SJCRH30 (cell line): Measurements from ENCODE around the gene THYN1. TPM values are rescaled to one million over a fixed set of nuclear protein-coding genes. Genes with fewer than 3 reads are reported as not detected.
"Not testable (repeated sequence)": the region's sequence is repeated elsewhere in the genome, so short reads cannot be mapped to it uniquely, and the experiment has no call there.

Source experiments
- DNase-seq, 2 experiments: peaks; one replicate each; pipeline ENCODE4 v3.0.0-alpha.2; 2015 to 2020
- H3K27ac ChIP-seq: fragments of 250-450 bp; sonication (Bioruptor Pico); 2 replicates; pipeline ENCODE4 v1.5.1; 2020; ENCODE audit warnings: mild to moderate bottlenecking, moderate library complexity
- H3K27me3 ChIP-seq: fragments of 250-450 bp; sonication (Bioruptor Pico); 2 replicates; pipeline ENCODE4 v1.5.1; 2020; ENCODE audit warnings: mild to moderate bottlenecking, moderate library complexity
- H3K36me3 ChIP-seq: fragments of 250-450 bp; sonication (Bioruptor Pico); 2 replicates; pipeline ENCODE4 v1.5.1; 2020; ENCODE audit warnings: mild to moderate bottlenecking, moderate library complexity
- H3K4me1 ChIP-seq: fragments of 250-450 bp; sonication (Bioruptor Pico); 2 replicates; pipeline ENCODE4 v1.5.1; 2020; ENCODE audit warnings: mild to moderate bottlenecking, moderate library complexity
- H3K4me3 ChIP-seq: fragments of 250-450 bp; sonication (Bioruptor Pico); 2 replicates; pipeline ENCODE4 v1.5.1; 2020; ENCODE audit warnings: mild to moderate bottlenecking, moderate library complexity
- H3K9me3 ChIP-seq: fragments of 250-450 bp; sonication (Bioruptor Pico); replicated peaks from 2 replicates; pipeline ENCODE4 v1.5.1; 2020; ENCODE audit warnings: mild to moderate bottlenecking, moderate library complexity
- total RNA-seq: library from RNA; depleted of rRNA; stranded (reverse); fragments of >200 nt; shearing (Covaris generic); gene quantifications from 2 replicates; pipeline ENCODE4 v1.2.3, GENCODE V29; 2014

THYN1 gene
- total RNA-seq, 1 experiment from 2014 or later, result 88.0 TPM

DNA sequence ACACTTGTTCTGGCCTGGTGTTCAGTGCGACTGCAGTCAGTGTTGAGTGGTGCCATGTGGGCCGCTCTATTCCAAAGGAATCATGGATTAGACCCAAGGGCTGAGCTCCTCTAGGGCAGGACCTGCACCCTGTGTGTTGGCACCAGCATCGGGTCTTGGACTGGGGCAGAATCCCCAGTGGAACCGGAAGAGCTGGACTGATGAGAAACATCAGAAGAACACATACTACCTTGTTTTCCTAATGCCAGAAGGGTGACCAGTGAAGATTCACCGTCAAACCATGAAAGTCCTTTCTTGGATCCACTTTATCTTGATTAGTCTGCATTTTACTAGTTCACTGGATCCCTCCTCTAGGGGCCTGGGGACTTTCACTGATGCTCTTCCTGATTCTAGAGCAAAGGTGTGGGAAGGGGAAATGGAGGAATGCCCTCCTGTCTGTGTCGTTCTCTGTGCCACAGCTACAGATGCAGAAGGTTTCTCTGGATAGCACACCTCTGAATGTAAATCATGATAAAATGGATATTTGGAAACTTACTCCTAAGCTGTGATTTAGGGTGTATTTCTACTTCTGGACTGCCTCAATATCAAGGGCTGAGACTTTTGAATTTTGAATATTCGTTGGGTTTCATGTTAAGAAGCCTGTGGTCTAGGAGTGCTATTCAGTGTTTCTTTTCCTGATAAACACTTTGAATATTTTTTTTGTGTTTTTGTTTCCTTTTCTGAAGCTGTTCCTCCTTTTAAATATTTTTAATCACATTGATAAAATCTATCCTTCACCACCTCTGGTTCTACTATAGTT is 12.0 kb upstream of the THYN1 start:
- peaks cover 42% of the 10 kb centered on the region for H3K4me1 ChIP-seq
- DNase-seq, result no peak
- H3K36me3 ChIP-seq, result peaks cover 9% of the 10 kb centered on the region
- H3K4me3 ChIP-seq, result no peak overlapping the region
- no peaks in the 10 kb centered on the region for H3K27me3 ChIP-seq
- H3K27ac ChIP-seq, result no peak overlapping the region
- no peaks in the 10 kb centered on the region for H3K9me3 ChIP-seq

DNA sequence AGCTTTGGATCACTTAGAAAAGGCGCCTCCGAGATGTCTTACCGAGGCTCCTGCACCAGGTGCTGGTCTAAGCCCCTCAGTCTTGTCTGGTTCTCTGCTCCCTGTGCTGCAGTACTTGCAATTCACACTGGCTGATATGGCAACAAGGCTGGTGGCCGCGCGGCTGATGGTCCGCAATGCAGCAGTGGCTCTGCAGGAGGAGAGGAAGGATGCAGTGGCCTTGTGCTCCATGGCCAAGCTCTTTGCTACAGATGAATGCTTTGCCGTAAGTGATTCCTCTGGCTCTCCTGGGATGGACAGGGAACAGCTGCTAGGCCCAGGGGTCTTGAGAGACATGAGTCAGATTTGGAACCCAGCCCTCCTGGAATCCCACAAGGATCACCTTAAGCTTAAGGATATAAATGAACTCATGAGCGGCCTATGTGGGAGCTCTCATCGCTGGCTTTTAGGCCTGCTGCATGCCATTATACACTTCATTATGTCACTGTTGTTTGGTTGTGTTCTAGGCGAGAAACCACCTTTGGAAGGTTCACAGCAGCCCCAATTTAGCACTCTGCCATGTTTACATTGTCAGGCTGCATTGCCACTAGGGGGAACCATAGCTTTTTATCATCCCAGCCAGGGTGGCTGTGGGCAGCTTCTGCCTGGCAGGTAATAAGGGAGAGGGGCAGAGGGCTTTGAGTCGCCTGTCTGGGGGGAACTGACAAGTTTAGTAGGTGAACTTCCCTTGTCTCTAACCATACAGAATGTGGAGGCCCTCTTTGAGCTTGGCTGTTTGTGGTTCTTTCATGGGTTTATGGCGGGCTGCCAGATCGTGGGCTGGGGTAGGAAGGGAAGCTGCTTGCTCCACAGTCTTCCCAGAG is 8.7 kb upstream of the THYN1 start:
- DNase-seq, result peak; percentile 96 to 97

DNA sequence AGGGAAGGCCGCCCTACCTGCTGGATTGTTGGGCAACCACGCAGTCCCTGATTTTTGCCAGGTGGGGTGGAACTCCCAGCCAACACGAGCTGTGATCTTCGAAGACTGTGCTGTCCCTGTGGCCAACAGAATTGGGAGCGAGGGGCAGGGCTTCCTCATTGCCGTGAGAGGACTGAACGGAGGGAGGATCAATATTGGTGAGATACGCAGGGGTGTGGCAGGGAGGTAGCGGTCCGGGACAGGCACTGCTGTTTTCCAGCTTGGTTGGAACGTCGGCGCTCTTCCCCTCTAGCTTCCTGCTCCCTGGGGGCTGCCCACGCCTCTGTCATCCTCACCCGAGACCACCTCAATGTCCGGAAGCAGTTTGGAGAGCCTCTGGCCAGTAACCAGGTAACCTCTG is 7.8 kb upstream of the THYN1 start:
- Histone ChIP-seq H3K36me3 (peaks cover 34% of the 10 kb centered on the region), H3K27me3 (no peaks in the 10 kb centered on the region), H3K4me1 (peaks cover 23% of the 10 kb centered on the region), H3K4me3 (no peak overlapping the region), H3K9me3 (no peaks in the 10 kb centered on the region), H3K27ac (no peak overlapping the region)
- no peak for DNase-seq

More for the DNA sequence above, 8.7 kb upstream of the THYN1 start:
- Histone ChIP-seq H3K27me3 (no peaks in the 10 kb centered on the region), H3K4me1 (peaks cover 27% of the 10 kb centered on the region), H3K9me3 (no peaks in the 10 kb centered on the region), H3K36me3 (peaks cover 32% of the 10 kb centered on the region), H3K4me3 (no peak overlapping the region), H3K27ac (peak overlapping the region; percentile 66)

DNA sequence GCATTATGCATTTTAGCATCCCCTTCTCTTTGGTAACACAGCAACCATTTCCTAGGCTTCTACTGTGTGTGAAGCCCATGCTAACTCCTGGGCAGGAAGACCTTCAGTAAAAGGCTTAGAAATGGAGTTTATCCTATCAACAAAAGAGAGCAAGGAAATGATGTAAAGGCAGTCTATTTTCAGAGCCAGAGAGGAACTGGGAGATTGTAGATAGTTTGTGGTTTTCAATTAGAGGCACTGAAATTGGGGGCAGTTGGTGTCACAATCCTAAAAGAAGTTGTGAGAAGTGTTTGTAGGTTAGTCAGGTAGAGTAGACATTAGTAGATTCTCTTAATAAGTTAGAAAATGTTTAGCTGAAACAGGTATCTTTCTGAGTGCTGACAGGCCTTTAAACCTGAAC is 7.4 kb upstream of the THYN1 start:
- Histone ChIP-seq H3K36me3 (peaks cover 34% of the 10 kb centered on the region), H3K4me1 (peaks cover 23% of the 10 kb centered on the region), H3K27me3 (no peaks in the 10 kb centered on the region), H3K27ac (no peak overlapping the region), H3K9me3 (no peaks in the 10 kb centered on the region), H3K4me3 (no peak overlapping the region)
- DNase-seq, result no peak

DNA sequence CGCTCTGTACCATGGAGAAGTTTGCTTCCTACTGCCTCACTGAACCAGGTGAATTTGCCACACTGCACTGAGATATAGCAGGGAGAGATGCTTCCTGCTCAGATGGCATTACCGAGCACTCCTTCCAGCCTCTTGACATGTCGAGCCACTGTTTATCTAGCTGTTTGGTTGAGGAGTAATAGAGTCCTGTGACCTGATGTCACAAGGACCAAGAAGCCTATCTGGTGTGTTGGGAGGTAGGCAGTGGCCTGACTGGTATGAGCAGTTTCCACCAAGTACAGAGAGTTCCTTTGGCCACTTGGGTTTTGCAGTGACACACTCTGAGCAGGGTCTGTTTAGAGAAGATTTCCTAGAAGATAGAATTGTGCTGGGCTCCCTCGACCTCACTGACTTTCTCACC is 5.4 kb upstream of the THYN1 start:
- Histone ChIP-seq H3K27ac (no peak overlapping the region), H3K4me1 (peaks cover 29% of the 10 kb centered on the region), H3K27me3 (no peaks in the 10 kb centered on the region), H3K36me3 (peaks cover 32% of the 10 kb centered on the region), H3K4me3 (no peak overlapping the region), H3K9me3 (no peaks in the 10 kb centered on the region)
- DNase-seq, result no peak

DNA sequence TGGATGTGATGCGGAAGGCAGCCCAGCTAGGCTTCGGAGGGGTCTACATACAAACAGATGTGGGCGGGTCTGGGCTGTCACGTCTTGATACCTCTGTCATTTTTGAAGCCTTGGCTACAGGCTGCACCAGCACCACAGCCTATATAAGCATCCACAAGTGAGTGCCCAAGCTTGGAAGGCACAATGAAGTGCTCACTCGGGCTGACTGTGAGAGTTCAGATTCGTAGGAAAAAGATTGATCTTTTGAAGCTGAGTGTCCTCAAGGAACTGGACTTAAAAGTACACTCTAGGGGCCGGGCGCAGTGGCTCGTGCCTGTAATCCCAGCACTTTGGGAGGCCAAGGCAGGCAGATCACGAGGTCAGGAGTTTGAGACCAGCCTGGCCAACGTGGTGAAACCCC is 3.9 kb upstream of the THYN1 start:
- Histone ChIP-seq H3K27ac (no peak overlapping the region), H3K27me3 (no peaks in the 10 kb centered on the region), H3K9me3 (no peaks in the 10 kb centered on the region), H3K36me3 (peaks cover 27% of the 10 kb centered on the region), H3K4me1 (peaks cover 17% of the 10 kb centered on the region), H3K4me3 (no peak overlapping the region)
- DNase-seq, result no peak

DNA sequence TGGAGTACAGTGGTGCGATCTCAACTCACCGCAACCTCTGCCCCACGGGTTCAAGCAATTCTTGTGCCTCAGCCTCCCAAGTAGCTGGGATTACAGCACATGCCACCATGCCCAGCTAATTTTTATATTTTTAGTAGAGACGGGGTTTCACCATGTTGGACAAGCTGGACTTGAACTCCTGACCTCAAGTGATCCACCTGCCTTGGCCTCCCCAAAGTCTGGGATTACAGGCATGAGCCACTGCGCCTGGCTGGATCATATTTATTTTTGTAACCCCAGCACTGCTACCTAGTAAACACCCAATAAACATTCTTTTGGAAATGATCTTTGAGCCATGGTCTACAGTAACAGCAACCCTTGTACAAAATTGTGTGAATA is 2.0 kb upstream of the THYN1 start:
- not testable (repeated sequence) for H3K4me3 ChIP-seq, H3K27ac ChIP-seq, H3K4me1 ChIP-seq, DNase-seq, H3K9me3 ChIP-seq, H3K27me3 ChIP-seq
- peaks cover 29% of the 10 kb centered on the region for H3K36me3 ChIP-seq

DNA sequence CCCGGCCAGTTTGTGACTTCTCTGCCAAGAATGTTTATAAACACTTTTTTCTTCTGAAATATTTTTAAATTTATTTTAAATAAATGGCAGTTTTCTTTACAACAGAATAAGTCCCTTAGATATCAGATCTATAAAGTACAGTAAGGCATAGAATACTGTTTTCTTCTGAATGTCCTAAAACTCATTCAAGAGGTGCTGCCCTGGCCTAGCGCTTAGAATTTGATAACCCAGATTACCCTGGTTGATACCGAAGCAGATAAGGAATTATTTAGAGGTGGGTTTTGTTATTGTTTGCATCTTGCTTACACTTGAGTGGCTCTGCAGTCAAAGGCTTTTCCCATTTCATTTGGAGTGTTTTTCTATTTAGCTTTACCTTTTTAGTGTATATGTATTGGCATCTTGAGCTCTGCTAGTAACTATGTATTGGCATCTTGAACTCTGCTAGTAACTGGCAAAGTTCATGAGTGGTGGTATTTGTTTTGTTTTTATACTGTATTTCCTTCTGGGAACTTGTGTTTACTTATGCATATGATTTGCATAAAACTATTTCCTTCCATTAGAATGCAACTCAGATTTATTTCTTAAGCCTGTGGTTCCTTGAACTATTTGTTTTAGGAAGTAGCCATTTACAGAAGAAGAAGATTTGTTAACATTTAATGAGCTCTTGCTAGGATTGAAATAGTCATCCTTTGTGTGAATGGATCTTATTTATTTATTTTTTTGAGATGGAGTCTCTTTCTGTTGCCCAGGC is 1.5 kb upstream of the THYN1 start:
- H3K27me3 ChIP-seq, result no peaks in the 10 kb centered on the region
- peaks cover 5% of the 10 kb centered on the region for H3K4me1 ChIP-seq
- peak overlapping the region; percentile 80 for H3K4me3 ChIP-seq
- no peaks in the 10 kb centered on the region for H3K9me3 ChIP-seq
- DNase-seq, result no peak
- peaks cover 25% of the 10 kb centered on the region for H3K36me3 ChIP-seq
- no peak overlapping the region for H3K27ac ChIP-seq

DNA sequence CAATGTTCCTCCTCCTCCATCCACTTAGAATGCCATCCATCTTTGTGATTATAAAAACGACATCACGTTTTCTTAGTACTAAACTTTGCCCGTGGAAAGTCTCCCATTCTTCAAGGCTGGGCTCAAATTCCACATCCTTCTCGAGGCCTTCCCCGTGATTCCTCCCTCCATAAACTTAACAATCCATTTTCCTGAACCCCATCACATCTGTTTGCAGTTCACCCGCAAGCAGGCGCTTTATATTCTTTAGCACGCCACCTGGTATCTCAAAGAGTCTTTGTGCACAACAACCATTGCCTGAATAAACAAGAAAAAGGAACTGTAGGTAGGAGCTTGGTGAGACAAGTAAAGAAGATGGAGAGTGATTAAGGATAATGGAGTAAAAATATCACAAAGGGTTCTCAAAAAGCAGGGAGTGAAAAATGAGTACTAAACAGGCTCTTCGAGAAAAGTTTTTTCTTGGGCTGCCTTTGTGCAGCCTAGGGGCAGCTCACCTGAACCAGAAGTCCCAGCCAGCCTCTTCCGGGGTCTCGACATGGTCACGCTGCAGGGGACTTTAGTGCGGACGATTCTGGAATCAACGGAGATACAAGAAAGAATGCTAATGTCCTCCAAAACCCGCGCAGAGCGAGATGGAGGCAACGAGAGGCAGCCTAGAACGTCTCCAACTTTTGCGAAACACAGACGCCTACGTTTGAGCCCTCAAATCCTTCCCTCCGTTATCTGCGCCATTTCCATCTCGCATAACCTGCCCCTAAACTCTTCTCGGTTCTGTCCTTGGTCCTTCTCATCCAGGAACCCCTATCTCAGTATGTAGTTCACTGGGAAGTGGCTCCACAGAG is 585 bp downstream of the THYN1 start:
- Histone ChIP-seq H3K36me3 (peaks cover 17% of the 10 kb centered on the region), H3K4me1 (peaks cover 5% of the 10 kb centered on the region), H3K27ac (peak overlapping the region; percentile 19), H3K4me3 (peak overlapping the region; percentile 80), H3K9me3 (no peaks in the 10 kb centered on the region), H3K27me3 (no peaks in the 10 kb centered on the region)
- peak in 1 of 2 experiments; percentile 29 for DNase-seq

DNA sequence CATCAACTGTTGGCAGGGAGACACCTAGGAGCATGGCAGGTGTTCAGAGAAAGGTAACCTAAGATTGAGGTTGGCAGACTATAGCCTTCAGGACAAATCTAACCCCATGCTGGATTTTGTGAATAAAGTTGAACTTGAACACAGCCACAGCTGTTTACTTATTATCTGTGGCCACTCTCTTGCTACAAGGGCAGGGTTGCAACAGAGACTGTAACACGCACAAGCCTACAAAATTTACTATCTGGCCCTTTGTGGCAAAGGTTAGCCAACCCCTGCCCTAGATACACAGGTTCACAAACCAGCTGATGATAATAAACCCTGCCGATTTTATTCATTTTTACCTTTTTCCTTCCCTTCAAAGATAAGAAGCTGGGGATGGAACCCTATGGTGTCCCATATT is 2.5 kb downstream of the THYN1 start:
- Histone ChIP-seq H3K27ac (no peak overlapping the region), H3K4me1 (peaks cover 5% of the 10 kb centered on the region), H3K36me3 (peaks cover 12% of the 10 kb centered on the region), H3K4me3 (no peak overlapping the region), H3K27me3 (no peaks in the 10 kb centered on the region), H3K9me3 (no peaks in the 10 kb centered on the region)
- DNase-seq, result no peak

DNA sequence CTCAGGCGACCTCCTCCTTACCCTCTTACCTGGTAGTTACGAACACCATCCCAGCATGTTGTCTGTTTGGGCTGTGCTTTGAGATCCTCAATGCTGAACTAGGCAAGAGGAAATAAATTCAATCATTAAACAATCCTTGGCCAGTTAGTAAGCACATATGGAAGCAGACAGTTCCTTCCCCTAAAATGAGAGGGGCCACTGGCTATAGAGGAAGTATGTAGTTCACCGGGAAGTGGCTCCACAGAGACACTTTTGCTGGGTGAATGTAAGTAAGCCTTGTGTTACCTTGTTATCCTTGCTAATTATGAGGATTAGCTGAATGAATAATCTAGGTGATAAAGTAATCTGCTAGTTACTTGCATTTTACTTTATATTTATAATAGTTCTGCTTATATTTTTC is 2.9 kb downstream of the THYN1 start:
- Histone ChIP-seq H3K36me3 (peaks cover 12% of the 10 kb centered on the region), H3K27me3 (no peaks in the 10 kb centered on the region), H3K4me3 (no peak overlapping the region), H3K9me3 (no peaks in the 10 kb centered on the region), H3K27ac (no peak overlapping the region), H3K4me1 (peaks cover 5% of the 10 kb centered on the region)
- DNase-seq, result no peak

DNA sequence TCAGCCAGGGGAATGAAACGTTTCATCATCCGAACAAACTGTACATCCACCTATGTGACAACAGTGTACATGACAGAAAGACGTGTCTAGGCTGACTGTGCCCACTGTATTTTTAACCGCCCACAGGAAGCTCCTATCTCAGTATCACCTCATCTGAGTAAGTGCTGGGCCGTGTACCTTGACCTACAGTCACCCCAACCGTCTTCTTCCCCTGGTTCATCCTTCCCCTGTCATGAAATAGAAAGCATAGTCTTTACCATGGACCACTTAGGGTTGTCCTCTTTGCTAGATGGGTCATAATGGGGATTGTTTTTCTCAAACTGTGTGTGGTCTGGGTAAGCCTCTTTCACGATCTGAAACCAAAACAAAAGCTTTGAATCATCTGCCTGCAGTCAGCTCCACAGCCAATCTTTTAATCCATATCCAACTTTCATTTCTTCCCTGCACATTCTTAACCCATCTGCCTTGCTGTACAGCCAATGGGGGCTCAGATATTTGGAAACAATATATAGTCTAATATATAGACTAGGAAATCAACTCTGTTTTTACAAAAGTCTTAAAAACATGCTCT is 4.2 kb downstream of the THYN1 start:
- no peak overlapping the region for H3K4me3 ChIP-seq
- no peaks in the 10 kb centered on the region for H3K27me3 ChIP-seq
- no peak overlapping the region; the same call in 1 of the 2 replicates for H3K27ac ChIP-seq
- peaks cover 12% of the 10 kb centered on the region for H3K36me3 ChIP-seq
- no peaks in the 10 kb centered on the region for H3K9me3 ChIP-seq
- DNase-seq, result no peak
- peaks cover under 1% of the 10 kb centered on the region for H3K4me1 ChIP-seq

DNA sequence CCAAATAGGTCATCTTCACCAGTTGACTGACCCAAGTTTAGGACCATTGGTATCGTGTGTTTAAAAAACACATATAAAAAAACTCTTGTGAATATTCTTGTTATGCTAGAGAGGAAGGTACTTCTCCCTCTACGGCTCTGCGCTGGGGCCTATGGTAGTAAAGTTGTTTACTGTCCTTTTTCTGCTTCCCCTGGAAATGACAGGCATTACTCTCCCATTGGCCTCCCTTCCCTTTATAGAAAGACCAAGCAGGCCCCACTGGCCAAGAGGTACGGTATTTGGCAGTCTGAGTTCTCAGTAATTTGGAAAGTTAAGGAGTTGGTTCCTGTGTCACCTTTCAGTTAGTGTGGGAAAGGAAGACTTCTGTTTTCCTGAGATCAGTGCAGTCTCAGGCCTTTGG is 6.5 kb downstream of the THYN1 start:
- Histone ChIP-seq H3K36me3 (peaks cover 20% of the 10 kb centered on the region), H3K4me1 (no peaks in the 10 kb centered on the region; the same call in 1 of the 2 replicates), H3K9me3 (no peaks in the 10 kb centered on the region), H3K27ac (no peak overlapping the region), H3K27me3 (no peaks in the 10 kb centered on the region), H3K4me3 (no peak overlapping the region)
- no peak for DNase-seq

DNA sequence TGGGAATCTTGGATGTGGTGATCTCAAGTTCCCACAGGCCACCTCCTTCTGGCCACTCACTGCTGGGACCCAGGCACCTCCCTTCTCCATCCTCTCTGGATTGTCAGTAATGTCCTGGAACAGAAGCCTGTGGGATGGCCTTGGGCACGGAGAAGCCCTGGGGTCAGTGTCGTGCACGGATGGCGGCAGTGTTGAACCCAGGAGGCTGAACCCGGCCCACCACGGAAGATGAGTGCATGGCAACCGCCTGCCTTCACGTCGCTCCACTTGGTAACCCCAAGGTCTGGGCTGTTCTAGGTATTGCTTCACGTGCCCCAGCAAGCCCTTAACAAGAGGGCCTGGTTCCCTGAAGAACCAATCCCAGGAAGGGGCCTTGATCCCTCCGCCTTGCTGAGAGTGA is 7.1 kb downstream of the THYN1 start:
- no peaks in the 10 kb centered on the region for H3K4me1 ChIP-seq
- no peaks in the 10 kb centered on the region for H3K9me3 ChIP-seq
- H3K27me3 ChIP-seq, result no peaks in the 10 kb centered on the region
- DNase-seq, result no peak
- H3K27ac ChIP-seq, result no peak overlapping the region
- no peak overlapping the region for H3K4me3 ChIP-seq
- H3K36me3 ChIP-seq, result peaks cover 20% of the 10 kb centered on the region
